ENCODE results near the gene TTLL10. TPM values are rescaled to one million over a fixed set of nuclear protein-coding genes. Genes with fewer than 3 reads are reported as not detected.

Gene TTLL10
- total and polyA plus RNA-seq, 2 of the 8 experiments (the other 6 are each of a cell fraction or from before 2014, with no cell fraction given), result 1.1 to 1.7 TPM

GRCh38 chr1:1207571-1207892 lies 33.9 kb downstream of the TTLL10 start (continued):
- no peak for TF ChIP-seq MAFK (IDR thresholded peaks at IDR 0.05; ENCODE audit: low read depth, low read length)
- no peak for TF ChIP-seq BACH1 (IDR thresholded peaks at IDR 0.05; ENCODE audit: low read length)
- no peak for TF ChIP-seq SIN3A (conservative IDR thresholded peaks at IDR 0.05 in 1 of 2, IDR thresholded peaks at IDR 0.05 in 1 of 2; ENCODE audit: low read depth in 1 of 2, low read length in 2 of 2)

Data from H1 (cell line).